HepG2 (cell line): Measurements from ENCODE around the gene PTPRH.

ENCODE experiments used
- ATF7 ChIP-seq, 2 experiments: fragments of 450-650 bp in 1 of 2; sonication (generic) in 1 of 2; formaldehyde crosslinking in 1 of 2; IDR thresholded peaks; 2 replicates each; pipeline versions ENCODE4 v1.4.0 to v1.6.1; 2016 to 2020; ENCODE audit warnings: antibody characterized with exemption in 1 of 2, mild to moderate bottlenecking in 1 of 2, missing genetic modification reagents in 1 of 2
- BRCA1 ChIP-seq: sonication (generic); formaldehyde crosslinking; IDR thresholded peaks from 2 replicates; pipeline ENCODE4 v1.4.0; 2020; ENCODE audit warnings: missing genetic modification reagents
- CBX5 ChIP-seq: sonication (generic); formaldehyde crosslinking; IDR thresholded peaks from 2 replicates; pipeline ENCODE4 v1.4.0; 2020; ENCODE audit warnings: missing genetic modification reagents, borderline replicate concordance
- EP300 ChIP-seq, 3 experiments: sonication (generic) in 1 of 3; formaldehyde crosslinking in 1 of 3; IDR thresholded peaks; 2 replicates each; pipeline versions ENCODE4 v1.5.1 to v1.6.1; 2011 to 2020; ENCODE audit warnings: low read depth in 2 of 3, low read length in 2 of 3, borderline replicate concordance in 1 of 3, improper control_type of control experiment in 1 of 3, mild to moderate bottlenecking in 1 of 3, missing genetic modification reagents in 1 of 3, moderate library complexity in 1 of 3
- GABPA ChIP-seq, 2 experiments: IDR thresholded peaks; 2 replicates each; pipeline ENCODE4 v1.6.1; 2011 to 2016; ENCODE audit warnings: low read depth in 2 of 2, low read length in 1 of 2, missing biosample characterization in 1 of 2, missing genetic modification characterization in 1 of 2
- NFKB2 ChIP-seq: sonication (generic); formaldehyde crosslinking; IDR thresholded peaks from 2 replicates; pipeline ENCODE4 v1.4.0; 2020; ENCODE audit warnings: missing genetic modification reagents, borderline replicate concordance
- PAX8 ChIP-seq: sonication (generic); formaldehyde crosslinking; IDR thresholded peaks from 2 replicates; pipeline ENCODE4 v1.8.0; 2022; ENCODE audit warnings: mild to moderate bottlenecking, missing genetic modification reagents, borderline replicate concordance
- POLR2A ChIP-seq, 2 experiments: IDR thresholded peaks; 2 replicates each; pipeline ENCODE4 v1.6.1; 2011; ENCODE audit warnings: low read depth in 2 of 2, low read length in 2 of 2, mild to moderate bottlenecking in 1 of 2, moderate library complexity in 1 of 2; ENCODE audit not compliant: insufficient read depth in 1 of 2
- SIN3A ChIP-seq: IDR thresholded peaks from 2 replicates; pipeline ENCODE4 v1.6.1; 2011; ENCODE audit warnings: low read depth, mild to moderate bottlenecking, control low read depth, low read length, borderline replicate concordance
- TAF1 ChIP-seq: sonication (generic); formaldehyde crosslinking; IDR thresholded peaks from 2 replicates; pipeline ENCODE4 v1.4.0; 2020; ENCODE audit warnings: missing genetic modification reagents
- ZNF549 ChIP-seq: sonication (generic); formaldehyde crosslinking; IDR thresholded peaks from 2 replicates; pipeline ENCODE4 v1.5.0; 2020; ENCODE audit warnings: missing genetic modification reagents
- TF ChIP-seq, protein P1 (sequence below): sonication (generic); formaldehyde crosslinking; IDR thresholded peaks from 2 replicates; pipeline ENCODE4 v1.4.0; 2020; ENCODE audit warnings: missing genetic modification reagents, borderline replicate concordance
- TF ChIP-seq, protein P2 (sequence below): sonication (generic); formaldehyde crosslinking; IDR thresholded peaks from 2 replicates; pipeline ENCODE4 v1.5.0; 2020; ENCODE audit warnings: mild to moderate bottlenecking, missing genetic modification reagents, moderate library complexity

DNA sequence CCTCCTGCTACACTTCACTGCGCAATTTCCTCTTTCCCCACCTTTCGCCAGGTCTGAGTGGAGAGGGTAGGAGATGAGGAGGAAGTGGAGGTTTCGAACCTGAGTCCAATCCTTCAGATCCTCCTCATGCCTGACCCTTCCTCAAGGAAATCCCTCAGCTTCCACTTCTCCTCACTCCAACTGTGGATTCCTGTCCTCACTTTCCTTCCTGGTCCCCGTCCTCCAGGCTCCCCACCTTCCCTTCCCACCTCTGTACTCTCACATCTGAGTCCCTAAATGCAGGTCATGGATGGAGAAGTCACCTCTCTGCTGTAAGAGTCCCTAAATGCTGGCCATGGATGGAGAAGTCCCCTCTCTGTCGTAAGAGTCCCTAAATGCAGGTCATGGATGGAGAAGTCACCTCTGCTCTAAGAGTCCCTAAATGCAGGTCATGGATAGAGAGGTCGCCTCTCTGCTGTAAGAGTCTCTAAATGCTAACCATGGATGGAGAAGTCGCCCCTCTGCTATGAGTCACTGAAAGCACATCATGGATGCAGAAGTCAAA, 16.2 kb upstream of the PTPRH start:
- TF ChIP-seq CBX5 (CRISPR knock-in tag): no peak
- TF ChIP-seq, protein P1, sequence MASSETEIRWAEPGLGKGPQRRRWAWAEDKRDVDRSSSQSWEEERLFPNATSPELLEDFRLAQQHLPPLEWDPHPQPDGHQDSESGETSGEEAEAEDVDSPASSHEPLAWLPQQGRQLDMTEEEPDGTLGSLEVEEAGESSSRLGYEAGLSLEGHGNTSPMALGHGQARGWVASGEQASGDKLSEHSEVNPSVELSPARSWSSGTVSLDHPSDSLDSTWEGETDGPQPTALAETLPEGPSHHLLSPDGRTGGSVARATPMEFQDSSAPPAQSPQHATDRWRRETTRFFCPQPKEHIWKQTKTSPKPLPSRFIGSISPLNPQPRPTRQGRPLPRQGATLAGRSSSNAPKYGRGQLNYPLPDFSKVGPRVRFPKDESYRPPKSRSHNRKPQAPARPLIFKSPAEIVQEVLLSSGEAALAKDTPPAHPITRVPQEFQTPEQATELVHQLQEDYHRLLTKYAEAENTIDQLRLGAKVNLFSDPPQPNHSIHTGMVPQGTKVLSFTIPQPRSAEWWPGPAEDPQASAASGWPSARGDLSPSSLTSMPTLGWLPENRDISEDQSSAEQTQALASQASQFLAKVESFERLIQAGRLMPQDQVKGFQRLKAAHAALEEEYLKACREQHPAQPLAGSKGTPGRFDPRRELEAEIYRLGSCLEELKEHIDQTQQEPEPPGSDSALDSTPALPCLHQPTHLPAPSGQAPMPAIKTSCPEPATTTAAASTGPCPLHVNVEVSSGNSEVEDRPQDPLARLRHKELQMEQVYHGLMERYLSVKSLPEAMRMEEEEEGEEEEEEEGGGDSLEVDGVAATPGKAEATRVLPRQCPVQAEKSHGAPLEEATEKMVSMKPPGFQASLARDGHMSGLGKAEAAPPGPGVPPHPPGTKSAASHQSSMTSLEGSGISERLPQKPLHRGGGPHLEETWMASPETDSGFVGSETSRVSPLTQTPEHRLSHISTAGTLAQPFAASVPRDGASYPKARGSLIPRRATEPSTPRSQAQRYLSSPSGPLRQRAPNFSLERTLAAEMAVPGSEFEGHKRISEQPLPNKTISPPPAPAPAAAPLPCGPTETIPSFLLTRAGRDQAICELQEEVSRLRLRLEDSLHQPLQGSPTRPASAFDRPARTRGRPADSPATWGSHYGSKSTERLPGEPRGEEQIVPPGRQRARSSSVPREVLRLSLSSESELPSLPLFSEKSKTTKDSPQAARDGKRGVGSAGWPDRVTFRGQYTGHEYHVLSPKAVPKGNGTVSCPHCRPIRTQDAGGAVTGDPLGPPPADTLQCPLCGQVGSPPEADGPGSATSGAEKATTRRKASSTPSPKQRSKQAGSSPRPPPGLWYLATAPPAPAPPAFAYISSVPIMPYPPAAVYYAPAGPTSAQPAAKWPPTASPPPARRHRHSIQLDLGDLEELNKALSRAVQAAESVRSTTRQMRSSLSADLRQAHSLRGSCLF (CRISPR knock-in tag): no peak
- no peak for TF ChIP-seq ZNF549 (CRISPR knock-in tag)
- no peak for TF ChIP-seq EP300 (IDR thresholded peaks at IDR 0.05; ENCODE audit: low read depth in 2 of 2, low read length in 2 of 2)
- no peak for TF ChIP-seq EP300 (CRISPR knock-in tag; IDR thresholded peaks at IDR 0.05; ENCODE audit: borderline replicate concordance)
- TF ChIP-seq, protein P2, sequence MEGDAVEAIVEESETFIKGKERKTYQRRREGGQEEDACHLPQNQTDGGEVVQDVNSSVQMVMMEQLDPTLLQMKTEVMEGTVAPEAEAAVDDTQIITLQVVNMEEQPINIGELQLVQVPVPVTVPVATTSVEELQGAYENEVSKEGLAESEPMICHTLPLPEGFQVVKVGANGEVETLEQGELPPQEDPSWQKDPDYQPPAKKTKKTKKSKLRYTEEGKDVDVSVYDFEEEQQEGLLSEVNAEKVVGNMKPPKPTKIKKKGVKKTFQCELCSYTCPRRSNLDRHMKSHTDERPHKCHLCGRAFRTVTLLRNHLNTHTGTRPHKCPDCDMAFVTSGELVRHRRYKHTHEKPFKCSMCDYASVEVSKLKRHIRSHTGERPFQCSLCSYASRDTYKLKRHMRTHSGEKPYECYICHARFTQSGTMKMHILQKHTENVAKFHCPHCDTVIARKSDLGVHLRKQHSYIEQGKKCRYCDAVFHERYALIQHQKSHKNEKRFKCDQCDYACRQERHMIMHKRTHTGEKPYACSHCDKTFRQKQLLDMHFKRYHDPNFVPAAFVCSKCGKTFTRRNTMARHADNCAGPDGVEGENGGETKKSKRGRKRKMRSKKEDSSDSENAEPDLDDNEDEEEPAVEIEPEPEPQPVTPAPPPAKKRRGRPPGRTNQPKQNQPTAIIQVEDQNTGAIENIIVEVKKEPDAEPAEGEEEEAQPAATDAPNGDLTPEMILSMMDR (CRISPR knock-in tag): no peak
- TF ChIP-seq PAX8 (CRISPR knock-in tag): no peak
- TF ChIP-seq POLR2A (IDR thresholded peaks at IDR 0.05; ENCODE audit: insufficient read depth in 1 of 2, low read depth in 2 of 2, low read length in 2 of 2): no peak; a peak in 1 of 4 replicates
- TF ChIP-seq SIN3A: no peak
- no peak for TF ChIP-seq ATF7 (IDR thresholded peaks at IDR 0.05)
- no peak for TF ChIP-seq ATF7 (CRISPR knock-in tag; IDR thresholded peaks at IDR 0.05)
- no peak for TF ChIP-seq BRCA1 (CRISPR knock-in tag)
- TF ChIP-seq TAF1 (CRISPR knock-in tag): no peak
- no peak for TF ChIP-seq NFKB2
- TF ChIP-seq GABPA (IDR thresholded peaks at IDR 0.05; ENCODE audit: low read depth, low read length): no peak
- TF ChIP-seq GABPA (CRISPR knock-in tag; IDR thresholded peaks at IDR 0.05; ENCODE audit: low read depth): no peak
